NCI-H1436 treated with DMSO at 0.1 percent for 48 hours (cell line): ENCODE measurements around the gene CBFA2T3.

Source experiments
- DNase-seq: peaks from one replicate; lab custom pipeline; 2025; lab: John Stamatoyannopoulos, UW

CBFA2T3 gene

GRCh38 chr16:88976366-88977017 is 515 bp downstream of the CBFA2T3 start:
- DNase-seq, result no peak

GRCh38 chr16:88975511-88976061 is 1.4 kb downstream of the CBFA2T3 start:
- DNase-seq, result no peak

- no peak for DNase-seq
These were observed 2.1 kb downstream of the CBFA2T3 start for GRCh38 chr16:88974916-88975215.

GRCh38 chr16:88974080-88974915 is 2.7 kb downstream of the CBFA2T3 start:
- DNase-seq, result no peak

GRCh38 chr16:88973415-88974050 is 3.5 kb downstream of the CBFA2T3 start:
- DNase-seq, result no peak

GRCh38 chr16:88973007-88973410 is 4.0 kb downstream of the CBFA2T3 start:
- DNase-seq, result no peak

- DNase-seq, result no peak
These were observed 4.7 kb downstream of the CBFA2T3 start for GRCh38 chr16:88972349-88972748.

- no peak for DNase-seq
These were observed 5.5 kb downstream of the CBFA2T3 start for GRCh38 chr16:88971371-88972097.

- DNase-seq, result no peak
These were observed 6.4 kb downstream of the CBFA2T3 start for GRCh38 chr16:88970539-88971065.

- no peak for DNase-seq
These were observed 7.0 kb downstream of the CBFA2T3 start for GRCh38 chr16:88970050-88970449.

GRCh38 chr16:88969361-88969831 is 7.6 kb downstream of the CBFA2T3 start:
- no peak for DNase-seq

- DNase-seq, result no peak
These were observed 8.3 kb downstream of the CBFA2T3 start for GRCh38 chr16:88968589-88969280.

GRCh38 chr16:88967830-88968588 is 9.0 kb downstream of the CBFA2T3 start:
- DNase-seq, result no peak

- no peak for DNase-seq
These were observed 9.8 kb downstream of the CBFA2T3 start for GRCh38 chr16:88966986-88967829.

GRCh38 chr16:88965826-88966480 is 11.1 kb downstream of the CBFA2T3 start:
- DNase-seq, result no peak

- DNase-seq, result no peak
These were observed 11.6 kb downstream of the CBFA2T3 start for GRCh38 chr16:88965411-88965810.

GRCh38 chr16:88964636-88965035 is 12.4 kb downstream of the CBFA2T3 start:
- DNase-seq, result no peak

GRCh38 chr16:88963583-88963982 is 13.4 kb downstream of the CBFA2T3 start:
- DNase-seq, result no peak
